GM20000 (cell line): ENCODE data around the gene DUOXA2.
"Not testable (repeated sequence)": the region's sequence is repeated elsewhere in the genome, so short reads cannot be mapped to it uniquely, and the experiment has no call there.

Experiments used
- DNase-seq: peaks from one replicate; pipeline ENCODE4 v3.0.0; 2012; ENCODE audit warnings: low spot score
- TF ChIP-seq, protein P1 (sequence below): IDR thresholded peaks from 2 replicates; pipeline ENCODE4 v1.5.1; 2012; ENCODE audit warnings: mild to moderate bottlenecking, control low read depth; ENCODE audit errors: extremely low read depth, missing control alignments

The DUOXA2 gene

DNA sequence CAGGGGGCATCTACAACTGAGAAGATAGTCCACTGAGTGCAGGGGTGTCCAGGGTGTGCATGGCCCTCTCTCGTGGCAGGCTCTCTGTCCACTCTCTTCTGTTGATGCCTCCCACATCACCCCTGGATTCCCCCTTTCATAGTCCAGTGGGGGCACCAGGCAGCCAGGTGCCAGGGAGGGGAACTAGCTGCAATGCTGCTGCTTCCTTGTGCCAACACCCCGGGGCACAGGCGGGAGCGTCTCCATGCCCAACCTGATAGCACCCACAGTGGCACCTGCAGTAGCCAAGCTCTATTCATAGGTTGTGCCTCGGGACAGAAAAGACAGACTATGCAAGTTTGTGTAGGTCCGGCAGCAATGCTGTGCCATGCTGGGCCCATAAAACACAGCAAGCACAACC lies 11.9 kb upstream of the DUOXA2 start:
- DNase-seq = no peak
- TF ChIP-seq, protein P1, sequence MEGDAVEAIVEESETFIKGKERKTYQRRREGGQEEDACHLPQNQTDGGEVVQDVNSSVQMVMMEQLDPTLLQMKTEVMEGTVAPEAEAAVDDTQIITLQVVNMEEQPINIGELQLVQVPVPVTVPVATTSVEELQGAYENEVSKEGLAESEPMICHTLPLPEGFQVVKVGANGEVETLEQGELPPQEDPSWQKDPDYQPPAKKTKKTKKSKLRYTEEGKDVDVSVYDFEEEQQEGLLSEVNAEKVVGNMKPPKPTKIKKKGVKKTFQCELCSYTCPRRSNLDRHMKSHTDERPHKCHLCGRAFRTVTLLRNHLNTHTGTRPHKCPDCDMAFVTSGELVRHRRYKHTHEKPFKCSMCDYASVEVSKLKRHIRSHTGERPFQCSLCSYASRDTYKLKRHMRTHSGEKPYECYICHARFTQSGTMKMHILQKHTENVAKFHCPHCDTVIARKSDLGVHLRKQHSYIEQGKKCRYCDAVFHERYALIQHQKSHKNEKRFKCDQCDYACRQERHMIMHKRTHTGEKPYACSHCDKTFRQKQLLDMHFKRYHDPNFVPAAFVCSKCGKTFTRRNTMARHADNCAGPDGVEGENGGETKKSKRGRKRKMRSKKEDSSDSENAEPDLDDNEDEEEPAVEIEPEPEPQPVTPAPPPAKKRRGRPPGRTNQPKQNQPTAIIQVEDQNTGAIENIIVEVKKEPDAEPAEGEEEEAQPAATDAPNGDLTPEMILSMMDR = no peak

DNA sequence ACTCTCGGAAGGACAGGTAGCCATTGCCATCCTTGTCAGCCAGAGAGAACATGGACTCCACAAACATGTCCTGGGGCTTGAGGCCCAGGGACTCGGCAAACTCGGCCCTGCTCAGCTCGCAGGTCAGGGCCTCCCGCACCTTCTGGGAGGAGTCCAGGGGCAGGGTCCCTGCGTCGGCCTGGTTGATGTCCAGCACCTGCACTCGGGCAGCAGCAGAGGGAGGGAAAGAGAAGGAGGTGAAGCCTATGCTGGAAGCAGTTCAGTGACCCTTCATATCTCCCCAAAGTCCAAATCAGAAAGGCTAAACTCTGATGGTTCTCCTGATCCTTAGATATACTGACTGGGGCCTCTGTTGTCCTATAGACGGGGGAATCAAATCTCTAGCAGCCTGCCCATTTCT lies 10.0 kb upstream of the DUOXA2 start:
- DNase-seq = not testable (repeated sequence)

DNA sequence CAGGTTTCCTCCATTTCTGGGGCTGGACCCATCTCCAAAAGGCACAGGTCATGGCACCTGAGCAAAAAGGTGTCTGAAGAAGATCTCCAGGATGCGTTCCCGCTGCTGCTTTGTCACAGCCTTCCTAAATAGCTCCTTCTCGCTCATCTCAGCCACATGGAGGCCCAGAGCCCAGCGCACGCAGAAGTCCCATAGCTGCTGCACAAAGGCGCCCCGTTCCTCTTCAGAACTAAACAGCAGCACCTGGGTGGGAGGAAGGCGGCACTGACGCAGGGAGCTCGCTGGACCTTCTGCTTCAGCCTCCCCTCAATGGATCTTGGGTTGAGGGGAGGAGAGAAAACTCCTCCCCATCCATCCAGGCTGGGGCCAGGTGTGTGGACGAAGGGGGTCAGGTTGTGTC lies 8.5 kb upstream of the DUOXA2 start:
- no peak for DNase-seq
- TF ChIP-seq, protein P1 = no peak

DNA sequence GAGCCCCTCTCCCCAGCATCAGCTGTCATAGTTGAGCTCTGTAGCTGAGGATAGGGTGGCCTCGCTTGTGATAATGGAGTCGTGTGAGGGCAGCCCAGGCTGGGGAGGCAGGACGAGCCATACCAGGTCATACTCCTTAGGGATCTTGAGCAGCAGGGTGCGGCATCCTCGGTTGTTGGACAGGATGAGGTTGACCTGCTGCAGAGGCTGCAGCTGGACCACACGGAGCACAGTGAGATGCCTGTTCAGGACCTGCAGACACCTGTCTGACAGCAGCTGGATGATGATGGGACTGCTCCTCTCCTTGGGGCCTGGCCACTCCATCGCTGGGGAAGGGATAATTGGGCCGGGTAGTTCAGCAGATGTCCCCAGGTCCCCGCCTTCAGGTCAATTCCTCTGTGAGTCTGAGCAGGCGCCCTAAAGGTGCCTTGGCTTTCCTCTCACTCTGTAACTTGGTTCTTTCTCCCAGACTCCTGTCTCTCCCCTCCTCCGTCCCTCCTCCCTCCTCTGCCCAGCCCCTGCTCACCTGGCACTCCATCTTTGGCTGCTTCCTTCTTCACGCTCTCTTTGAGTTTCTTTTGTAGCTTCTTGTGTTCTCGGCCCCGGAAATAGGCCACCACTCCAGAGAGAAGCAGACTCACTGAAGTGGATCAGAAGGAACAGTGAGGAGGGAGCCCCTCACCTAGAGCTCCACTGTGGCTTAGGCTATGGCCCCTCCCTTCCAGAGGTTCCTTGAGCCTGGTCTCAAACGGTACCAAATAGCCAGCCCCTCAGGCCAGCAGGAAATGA lies 7.9 kb upstream of the DUOXA2 start:
- TF ChIP-seq, protein P1 = no peak
- DNase-seq = no peak

DNA sequence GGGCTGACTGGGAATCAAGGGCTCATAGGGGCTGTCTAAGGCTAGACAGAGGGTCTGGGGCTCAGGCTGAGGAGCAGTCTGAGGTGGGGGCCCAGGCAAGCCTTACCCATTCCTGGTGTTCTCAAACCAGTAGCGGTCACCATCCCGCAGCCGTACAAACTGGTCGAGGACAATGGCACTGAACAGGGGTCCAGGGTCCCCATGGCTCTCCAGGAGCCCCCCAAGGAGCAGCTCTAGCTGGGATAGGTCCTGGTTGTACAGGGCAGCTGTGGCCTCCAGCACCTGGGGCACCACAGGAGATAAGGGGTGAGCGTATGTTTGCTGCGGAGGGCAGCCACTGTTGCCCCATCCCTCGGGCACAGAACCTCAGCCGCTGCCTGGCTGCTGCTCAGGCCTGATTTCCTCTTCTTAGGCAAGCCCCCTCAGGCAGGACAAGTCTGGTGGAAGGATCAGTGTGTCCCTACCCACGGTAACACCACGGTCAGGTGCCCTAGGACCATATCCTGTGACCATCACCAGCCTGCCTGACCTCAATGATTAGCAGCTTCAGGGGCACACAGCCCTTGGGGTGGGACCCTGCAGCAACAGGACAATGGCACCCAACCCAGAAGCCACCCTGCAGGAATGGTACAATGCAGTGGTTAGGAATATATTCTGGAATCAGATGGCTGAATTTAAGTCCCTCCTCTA lies 6.0 kb upstream of the DUOXA2 start:
- TF ChIP-seq, protein P1 = no peak
- no peak for DNase-seq

DNA sequence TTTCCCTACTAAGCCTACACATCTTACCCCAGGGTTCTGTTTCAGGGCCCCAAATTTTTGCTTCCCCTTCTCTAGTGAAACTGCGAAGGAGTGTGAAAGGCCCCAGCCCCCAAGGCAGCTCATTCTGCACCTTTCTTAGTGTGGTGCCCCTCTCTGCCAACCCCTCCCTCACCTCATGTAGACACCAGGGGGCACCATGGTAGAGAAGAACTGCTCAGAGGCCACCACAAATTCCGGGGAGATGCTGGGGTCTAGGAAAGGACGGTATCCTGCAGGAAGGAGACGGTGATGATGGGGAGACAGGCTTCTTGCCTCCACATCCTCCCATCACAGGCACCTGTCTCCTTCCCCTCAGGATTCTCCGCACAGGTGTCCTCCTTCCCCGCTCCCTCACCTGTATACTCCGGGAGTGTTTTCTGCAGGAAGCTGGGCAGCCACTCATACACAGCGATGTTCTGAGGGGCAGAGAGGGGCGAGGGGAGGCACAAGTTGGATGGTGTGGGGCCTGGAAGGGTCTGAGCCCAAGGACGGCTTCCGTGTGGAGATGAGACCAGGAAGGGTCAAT lies 3.8 kb upstream of the DUOXA2 start:
- TF ChIP-seq, protein P1 = no peak
- DNase-seq = no peak

DNA sequence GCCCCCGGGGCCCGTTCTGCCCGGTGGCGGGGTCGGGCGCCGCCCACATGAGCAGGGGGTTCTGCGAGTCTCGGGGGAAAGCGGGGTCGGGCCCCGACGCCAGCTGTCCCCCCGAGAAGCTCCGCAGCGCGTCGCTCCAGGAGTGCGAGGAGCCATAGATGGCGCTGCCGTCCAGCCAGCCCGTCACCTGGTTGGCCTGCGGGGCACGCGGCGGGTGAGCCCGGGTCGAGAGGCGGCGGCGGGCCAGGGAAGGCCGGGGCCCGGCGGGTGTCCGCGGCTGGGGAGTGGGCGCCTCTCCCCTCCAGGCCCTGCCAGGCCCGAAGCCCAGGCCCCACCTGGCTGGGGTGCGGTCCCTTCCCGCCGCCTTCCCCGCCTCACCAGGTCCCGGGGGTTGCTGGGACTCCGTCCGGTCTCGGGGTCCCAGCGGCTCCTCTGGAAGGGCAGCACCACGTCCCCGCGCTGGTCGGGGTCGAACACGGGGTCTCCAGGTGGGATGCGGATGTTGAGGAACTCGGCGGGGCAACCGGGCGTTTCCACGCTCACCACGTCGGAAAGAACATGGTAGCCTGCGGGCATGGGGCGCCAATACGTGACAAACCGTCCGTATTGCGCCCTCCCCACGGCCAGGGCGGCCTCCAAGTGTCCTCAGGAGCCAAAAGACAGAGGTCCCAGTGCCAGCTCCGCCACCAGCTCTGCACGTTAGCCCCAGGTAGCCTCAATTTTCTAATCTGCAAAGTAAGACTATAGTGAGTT lies 2.6 kb upstream of the DUOXA2 start:
- DNase-seq = no peak
- TF ChIP-seq, protein P1 = no peak
